ENCODE measurements around the gene MAP3K8.
A peak's percentile ranks its signal among the peaks of the same experiment; 100 is the strongest.
"Not testable (repeated sequence)": the region's sequence is repeated elsewhere in the genome, so short reads cannot be mapped to it uniquely, and the experiment has no call there.

Gene MAP3K8

GRCh38 chr10:30432622-30433305 is 1.2 kb upstream of the MAP3K8 start:
- TF ChIP-seq SPI1 (IDR thresholded peaks at IDR 0.05; ENCODE audit: low read depth, low read length) (no peak), POLR2A (IDR thresholded peaks at IDR 0.05; ENCODE audit: low read depth, low read length) (0 out of 2 replicates have a peak, but pooled peaks have one; percentile 6)
- DNase-seq (ENCODE audit: insufficient read length, low spot score) (no peak), FAIRE-seq (no peak)

- FAIRE-seq (no peak), DNase-seq (ENCODE audit: insufficient read length, low spot score) (no peak)
- TF ChIP-seq TAF1 (IDR thresholded peaks at IDR 0.05; ENCODE audit: low read depth, low read length) (no peak), POLR2A (IDR thresholded peaks at IDR 0.05; ENCODE audit: low read depth, low read length) (peak; percentile 77), POU2F2 (IDR thresholded peaks at IDR 0.05; ENCODE audit: low read depth, low read length) (no peak), PAX5 (IDR thresholded peaks at IDR 0.05; ENCODE audit: insufficient read depth, low read length, severe bottlenecking) (no peak), POLR2AphosphoS5 (IDR thresholded peaks at IDR 0.05; ENCODE audit: low read depth, low read length) (peak; percentile 42; the same call in 1 of the 2 replicates), SPI1 (IDR thresholded peaks at IDR 0.05; ENCODE audit: low read depth, low read length) (no peak)
These were observed 666 bp upstream of the MAP3K8 start for GRCh38 chr10:30433306-30433729.

DNA sequence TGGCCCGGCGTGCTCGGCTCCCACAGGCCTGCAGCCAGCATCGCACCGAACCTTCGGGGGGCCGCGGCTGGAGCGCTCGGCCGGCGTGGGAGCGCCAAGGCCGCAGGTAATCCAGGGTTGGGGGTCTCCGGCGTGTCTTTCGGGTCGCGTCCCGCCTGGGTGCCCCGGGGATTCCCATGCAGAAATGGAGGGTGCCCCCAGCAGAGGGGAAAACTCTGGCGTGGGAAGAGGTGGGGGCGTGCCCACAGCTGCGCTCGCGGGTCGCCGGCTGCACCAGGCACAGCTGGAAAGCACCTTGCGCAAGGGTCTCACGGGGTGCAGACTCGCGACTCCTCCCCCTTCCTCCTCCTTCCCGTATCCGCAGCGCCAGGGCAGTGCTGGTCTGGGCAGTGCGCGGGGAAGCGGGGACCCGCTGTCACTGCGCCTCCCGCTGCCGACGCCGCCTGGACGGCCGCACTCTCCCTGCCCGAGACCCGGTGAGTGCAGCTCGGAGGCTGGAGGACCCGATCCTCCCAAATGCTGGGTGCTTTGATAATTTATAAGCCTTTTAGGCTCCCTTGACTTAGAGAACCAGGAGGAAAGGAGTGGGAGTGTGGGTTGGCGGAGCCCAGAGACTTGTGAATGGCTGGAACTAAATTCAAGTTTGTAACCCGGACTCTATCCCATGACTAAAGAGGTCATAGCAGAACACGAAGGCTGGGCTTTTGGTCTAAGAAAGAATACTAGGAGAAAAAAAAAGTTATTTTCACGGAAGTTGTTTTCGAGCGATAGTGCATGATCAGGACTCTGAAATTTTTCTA is 489 bp downstream of the MAP3K8 start:
- TF ChIP-seq POLR2A (IDR thresholded peaks at IDR 0.05; ENCODE audit: low read depth, low read length) (peak; percentile 80), POU2F2 (IDR thresholded peaks at IDR 0.05; ENCODE audit: low read depth, low read length) (peak; percentile 74), PAX5 (IDR thresholded peaks at IDR 0.05; ENCODE audit: insufficient read depth, low read length, severe bottlenecking) (peak; percentile 48), TAF1 (IDR thresholded peaks at IDR 0.05; ENCODE audit: low read depth, low read length) (peak; percentile 90), POLR2AphosphoS5 (IDR thresholded peaks at IDR 0.05; ENCODE audit: low read depth, low read length) (peak; percentile 91), SPI1 (IDR thresholded peaks at IDR 0.05; ENCODE audit: low read depth, low read length) (peak; percentile 40; the same call in 1 of the 2 replicates)
- peak; percentile 50 for DNase-seq (ENCODE audit: insufficient read length, low spot score)
- FAIRE-seq = peak; percentile 95

GRCh38 chr10:30435073-30435422 is 1.1 kb downstream of the MAP3K8 start:
- no peak for TF ChIP-seq POU2F2 (IDR thresholded peaks at IDR 0.05; ENCODE audit: low read depth, low read length)
- no peak for TF ChIP-seq PAX5 (IDR thresholded peaks at IDR 0.05; ENCODE audit: insufficient read depth, low read length, severe bottlenecking)
- TF ChIP-seq TAF1 (IDR thresholded peaks at IDR 0.05; ENCODE audit: low read depth, low read length) = no peak
- TF ChIP-seq POLR2AphosphoS5 (IDR thresholded peaks at IDR 0.05; ENCODE audit: low read depth, low read length) = peak; percentile 46; the same call in 1 of the 2 replicates
- TF ChIP-seq SPI1 (IDR thresholded peaks at IDR 0.05; ENCODE audit: low read depth, low read length) = no peak
- TF ChIP-seq POLR2A (IDR thresholded peaks at IDR 0.05; ENCODE audit: low read depth, low read length) = no peak
- DNase-seq (ENCODE audit: insufficient read length, low spot score) (no peak), FAIRE-seq (peak; percentile 71)

DNA sequence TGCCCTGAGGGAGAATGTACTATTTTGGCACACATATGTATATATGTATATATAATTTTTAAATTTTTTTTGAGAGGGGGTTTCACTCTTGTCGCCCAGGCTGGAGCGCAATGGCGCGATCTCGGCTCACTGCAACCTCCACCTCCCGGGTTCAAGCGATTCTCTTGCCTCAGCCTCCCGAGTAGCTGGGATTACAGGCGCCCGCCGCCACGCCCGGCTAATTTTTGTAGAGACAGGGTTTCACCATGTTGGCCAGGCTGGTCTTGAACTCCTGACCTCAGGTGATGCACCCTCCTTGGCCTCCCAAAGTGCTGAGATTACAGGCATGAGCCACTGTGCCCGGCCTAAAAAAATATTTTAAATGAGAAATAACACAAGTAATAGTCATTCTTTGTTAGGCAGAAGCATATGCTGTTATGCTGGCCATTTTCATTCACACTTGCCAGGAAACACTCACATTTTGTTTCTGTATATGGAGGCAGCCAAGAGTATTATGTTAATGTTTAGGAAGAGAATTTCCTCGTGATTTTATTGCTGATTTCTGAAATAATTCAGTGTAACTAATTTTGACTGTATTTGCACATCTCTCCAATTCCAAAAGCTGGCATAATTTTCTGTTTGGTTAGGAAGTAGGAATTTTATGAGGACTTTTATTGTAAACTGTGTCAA is 1.6 kb downstream of the MAP3K8 start:
- not testable (repeated sequence) for DNase-seq (ENCODE audit: insufficient read length, low spot score); FAIRE-seq

GRCh38 chr10:30436191-30436611 is 2.2 kb downstream of the MAP3K8 start:
- TF ChIP-seq POU2F2 (IDR thresholded peaks at IDR 0.05; ENCODE audit: low read depth, low read length) = 0 out of 2 replicates have a peak, but pooled peaks have one; percentile 39
- peak; percentile 32; the same call in 1 of the 2 replicates for TF ChIP-seq POLR2AphosphoS5 (IDR thresholded peaks at IDR 0.05; ENCODE audit: low read depth, low read length)
- no peak for TF ChIP-seq PAX5 (IDR thresholded peaks at IDR 0.05; ENCODE audit: insufficient read depth, low read length, severe bottlenecking)
- TF ChIP-seq TAF1 (IDR thresholded peaks at IDR 0.05; ENCODE audit: low read depth, low read length) = no peak
- TF ChIP-seq POLR2A (IDR thresholded peaks at IDR 0.05; ENCODE audit: low read depth, low read length) = no peak
- TF ChIP-seq SPI1 (IDR thresholded peaks at IDR 0.05; ENCODE audit: low read depth, low read length) = no peak
- FAIRE-seq = no peak
- DNase-seq (ENCODE audit: insufficient read length, low spot score) = no peak

DNA sequence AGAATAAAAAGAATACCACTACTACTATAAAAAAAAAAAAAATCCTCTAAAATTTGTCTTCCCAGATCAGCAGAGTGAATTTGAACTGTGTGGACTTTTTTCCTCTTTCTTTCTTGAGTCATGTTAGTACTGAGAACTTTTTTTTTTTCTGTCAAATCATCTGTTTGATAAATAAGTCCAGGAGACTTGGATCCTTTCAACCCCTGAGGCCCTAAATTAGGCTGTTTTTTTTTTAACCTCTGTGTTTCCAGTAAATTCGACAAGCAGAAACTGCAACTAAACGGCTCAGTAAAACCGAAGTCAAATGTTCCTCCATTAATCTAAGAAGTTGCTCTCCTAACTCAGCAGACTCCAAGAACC is 2.7 kb downstream of the MAP3K8 start:
- DNase-seq (ENCODE audit: insufficient read length, low spot score) (no peak), FAIRE-seq (no peak)
- no peak for TF ChIP-seq POU2F2 (IDR thresholded peaks at IDR 0.05; ENCODE audit: low read depth, low read length)
- no peak for TF ChIP-seq PAX5 (IDR thresholded peaks at IDR 0.05; ENCODE audit: insufficient read depth, low read length, severe bottlenecking)
- no peak for TF ChIP-seq TAF1 (IDR thresholded peaks at IDR 0.05; ENCODE audit: low read depth, low read length)
- TF ChIP-seq POLR2AphosphoS5 (IDR thresholded peaks at IDR 0.05; ENCODE audit: low read depth, low read length) = no peak
- no peak for TF ChIP-seq POLR2A (IDR thresholded peaks at IDR 0.05; ENCODE audit: low read depth, low read length)

GRCh38 chr10:30437031-30437841 is 3.3 kb downstream of the MAP3K8 start:
- peak; percentile 80 for TF ChIP-seq POLR2AphosphoS5 (IDR thresholded peaks at IDR 0.05; ENCODE audit: low read depth, low read length)
- no peak for TF ChIP-seq SPI1 (IDR thresholded peaks at IDR 0.05; ENCODE audit: low read depth, low read length)
- 0 out of 2 replicates have a peak, but pooled peaks have one; percentile 17 for TF ChIP-seq TAF1 (IDR thresholded peaks at IDR 0.05; ENCODE audit: low read depth, low read length)
- TF ChIP-seq POU2F2 (IDR thresholded peaks at IDR 0.05; ENCODE audit: low read depth, low read length) = no peak
- no peak for TF ChIP-seq PAX5 (IDR thresholded peaks at IDR 0.05; ENCODE audit: insufficient read depth, low read length, severe bottlenecking)
- TF ChIP-seq POLR2A (IDR thresholded peaks at IDR 0.05; ENCODE audit: low read depth, low read length) = peak; percentile 70; the same call in 1 of the 2 replicates
- FAIRE-seq = peak; percentile 86
- DNase-seq (ENCODE audit: insufficient read length, low spot score) = no peak

All from GM12891 (cell line).